ENCODE data around the gene LIMA1. TPM values are rescaled to one million over a fixed set of nuclear protein-coding genes. Genes with fewer than 3 reads are reported as not detected.
"Not testable (repeated sequence)": the region's sequence is repeated elsewhere in the genome, so short reads cannot be mapped to it uniquely, and the experiment has no call there.

The LIMA1 gene
- total RNA-seq, 4 donors from 2014 or later: 7.4 to 24.5 (median 8.8) TPM

GRCh38 chr12:50156641-50157040, 126.7 kb downstream of the LIMA1 start:
- H3K36me3 ChIP-seq: no peaks in the 10 kb centered on the region
- intact Hi-C loops (cut with DNase I; ENCODE audit: low total_unique reads): no loop called here
- TF ChIP-seq CTCF (IDR thresholded peaks at IDR 0.05 in 4 of 5, conservative IDR thresholded peaks at IDR 0.05 in 1 of 5): no peak
- TF ChIP-seq POLR2A (IDR thresholded peaks at IDR 0.05): no peak

GRCh38 chr12:50154947-50155346, 128.4 kb downstream of the LIMA1 start:
- H3K4me1 ChIP-seq; H3K36me3 ChIP-seq; DNase-seq; H3K4me3 ChIP-seq; intact Hi-C loops (cut with DNase I; ENCODE audit: low total_unique reads); H3K9me3 ChIP-seq; ATAC-seq; H3K27me3 ChIP-seq; in situ Hi-C loops (cut with MboI; ENCODE audit: low sequenced_read_pairs in 4 of 4); H3K27ac ChIP-seq: not testable (repeated sequence)

More at GRCh38 chr12:50156641-50157040, 126.7 kb downstream of the LIMA1 start:
- H3K27me3 ChIP-seq: no peaks in the 10 kb centered on the region
- H3K4me3 ChIP-seq: no peak overlapping the region
- no peaks in the 10 kb centered on the region for H3K4me1 ChIP-seq
- DNase-seq (no peak), ATAC-seq (no peak)
- no peaks in the 10 kb centered on the region for H3K9me3 ChIP-seq
- in situ Hi-C loops (cut with MboI; ENCODE audit: low sequenced_read_pairs in 4 of 4): no loop called here
- no peak overlapping the region for H3K27ac ChIP-seq

- H3K27me3 ChIP-seq: no peaks in the 10 kb centered on the region
- no peak overlapping the region for H3K4me3 ChIP-seq
- DNase-seq: no peak
- ATAC-seq: no peak
- no peaks in the 10 kb centered on the region for H3K36me3 ChIP-seq
- H3K4me1 ChIP-seq: peaks cover 5 to 6% of the 10 kb centered on the region in 2 donors
- intact Hi-C loops (cut with DNase I; ENCODE audit: low total_unique reads): no loop called here
- in situ Hi-C loops (cut with MboI; ENCODE audit: low sequenced_read_pairs in 4 of 4): no loop called here
- no peak for TF ChIP-seq POLR2A (IDR thresholded peaks at IDR 0.05)
- no peak for TF ChIP-seq CTCF (IDR thresholded peaks at IDR 0.05 in 4 of 5, conservative IDR thresholded peaks at IDR 0.05 in 1 of 5)
- no peak overlapping the region for H3K27ac ChIP-seq
- H3K9me3 ChIP-seq: no peaks in the 10 kb centered on the region
Measured at GRCh38 chr12:50151047-50151687, 132.2 kb downstream of the LIMA1 start.

GRCh38 chr12:50149311-50149710, 134.0 kb downstream of the LIMA1 start:
- Histone ChIP-seq H3K4me1 (peaks cover 5 to 6% of the 10 kb centered on the region in 2 donors), H3K36me3 (no peaks in the 10 kb centered on the region), H3K27me3 (no peaks in the 10 kb centered on the region), H3K9me3 (no peaks in the 10 kb centered on the region), H3K27ac (no peak overlapping the region), H3K4me3 (no peak overlapping the region)
- ATAC-seq (no peak), DNase-seq (no peak)
- TF ChIP-seq POLR2A (IDR thresholded peaks at IDR 0.05): no peak
- no peak for TF ChIP-seq CTCF (IDR thresholded peaks at IDR 0.05 in 4 of 5, conservative IDR thresholded peaks at IDR 0.05 in 1 of 5)
- in situ Hi-C loops (cut with MboI; ENCODE audit: low sequenced_read_pairs in 4 of 4): no loop called here
- intact Hi-C loops (cut with DNase I; ENCODE audit: low total_unique reads): no loop called here

GRCh38 chr12:50148011-50148410, 135.3 kb downstream of the LIMA1 start:
- H3K4me3 ChIP-seq; H3K27ac ChIP-seq; H3K4me1 ChIP-seq; intact Hi-C loops (cut with DNase I; ENCODE audit: low total_unique reads); DNase-seq; H3K9me3 ChIP-seq; H3K36me3 ChIP-seq; in situ Hi-C loops (cut with MboI; ENCODE audit: low sequenced_read_pairs in 4 of 4); H3K27me3 ChIP-seq; ATAC-seq: not testable (repeated sequence)

- H3K36me3 ChIP-seq: peaks cover 0 to 6% of the 10 kb centered on the region in 2 donors
- intact Hi-C loops (cut with DNase I; ENCODE audit: low total_unique reads) (no loop called here), in situ Hi-C loops (cut with MboI; ENCODE audit: low sequenced_read_pairs in 4 of 4) (no loop called here)
- ATAC-seq (no peak), DNase-seq (no peak)
- H3K9me3 ChIP-seq: no peaks in the 10 kb centered on the region
- H3K27ac ChIP-seq: no peak overlapping the region
- peaks cover 5 to 6% of the 10 kb centered on the region in 2 donors for H3K4me1 ChIP-seq
- no peaks in the 10 kb centered on the region for H3K27me3 ChIP-seq
- TF ChIP-seq CTCF (IDR thresholded peaks at IDR 0.05 in 4 of 5, conservative IDR thresholded peaks at IDR 0.05 in 1 of 5) (no peak), POLR2A (IDR thresholded peaks at IDR 0.05) (no peak)
- no peak overlapping the region for H3K4me3 ChIP-seq
Measured at GRCh38 chr12:50147281-50147680, 136.0 kb downstream of the LIMA1 start.

All from gastrocnemius medialis (tissue), 4 donors.